SU-DHL-6 (cell line): ENCODE results near the gene FCHSD1.

Source experiments
- H2AFZ ChIP-seq: fragments of 200-600 bp; sonication (generic); 2 replicates; pipeline ENCODE4 v1.6.1; 2014; ENCODE audit warnings: low read depth, mild to moderate bottlenecking, moderate library complexity, mixed read lengths, antibody characterized with exemption, low read length; ENCODE audit not compliant: severe bottlenecking
- H3F3A ChIP-seq: fragments of 200-600 bp; shearing (Covaris generic); 2 replicates; pipeline ENCODE4 v1.6.0; 2016; ENCODE audit warnings: antibody characterized with exemption, mild to moderate bottlenecking; ENCODE audit not compliant: insufficient read depth
- H3K27ac ChIP-seq: fragments of 200-600 bp; sonication (generic); 2 replicates; pipeline ENCODE4 v1.5.1; 2016; ENCODE audit warnings: low read depth, mild to moderate bottlenecking, low read length, moderate library complexity, mixed read lengths
- H3K27me3 ChIP-seq: fragments of 200-600 bp; sonication (generic), shearing (Covaris generic); 2 replicates; pipeline ENCODE4 v1.6.0; 2014; ENCODE audit warnings: mild to moderate bottlenecking, low read length
- H3K36me3 ChIP-seq: fragments of 200-600 bp; sonication (generic); 2 replicates; pipeline ENCODE4 v1.6.1; 2014; ENCODE audit warnings: mild to moderate bottlenecking, low read length, mixed read lengths
- H3K4me2 ChIP-seq: fragments of 300-600, 200-600 bp; shearing (Covaris generic), sonication (generic); 2 replicates; pipeline ENCODE4 v1.6.0; 2014; ENCODE audit warnings: low read length, low read depth, mild to moderate bottlenecking; ENCODE audit not compliant: poor library complexity, severe bottlenecking
- H3K4me3 ChIP-seq: fragments of 200-600 bp; sonication (generic); 2 replicates; pipeline ENCODE4 v1.5.1; 2014; ENCODE audit warnings: antibody characterized with exemption, low read length, mild to moderate bottlenecking, mixed read lengths; ENCODE audit not compliant: insufficient read depth, poor library complexity, severe bottlenecking
- H3K79me2 ChIP-seq: fragments of 200-600 bp; sonication (generic); 2 replicates; pipeline ENCODE4 v1.6.1; 2014; ENCODE audit warnings: mild to moderate bottlenecking, low read length, moderate library complexity; ENCODE audit not compliant: insufficient read depth
- H3K9ac ChIP-seq: fragments of 200-600 bp; sonication (generic); 2 replicates; pipeline ENCODE4 v1.7.0; 2014; ENCODE audit warnings: mild to moderate bottlenecking, low read length
- H3K9me2 ChIP-seq: fragments of 200-600 bp; sonication (generic); replicated peaks from 2 replicates; pipeline ENCODE4 v1.6.1; 2014; ENCODE audit warnings: low read length; ENCODE audit not compliant: insufficient read depth
- H3K9me3 ChIP-seq: fragments of 200-600 bp; sonication (generic); 2 replicates; pipeline ENCODE4 v1.6.1; 2014; ENCODE audit warnings: low read length, mixed read lengths; ENCODE audit not compliant: insufficient read depth
- H4K20me1 ChIP-seq: fragments of 200-600 bp; sonication (generic); 2 replicates; pipeline ENCODE4 v1.6.1; 2014; ENCODE audit warnings: low read depth, mild to moderate bottlenecking, antibody characterized with exemption, low read length, moderate library complexity, mixed read lengths
- CTCF ChIP-seq: fragments of 200-600 bp; sonication (generic); IDR thresholded peaks from one replicate; pipeline ENCODE4 v1.5.1; 2017; ENCODE audit warnings: antibody characterized with exemption, mild to moderate bottlenecking, low read length, moderate library complexity; ENCODE audit not compliant: insufficient read depth, poor library complexity, severe bottlenecking
- EZH2phosphoT487 ChIP-seq: fragments of 200-600 bp; sonication (generic), shearing (Covaris generic); conservative IDR thresholded peaks from 2 replicates; pipeline ENCODE4 v1.6.1; 2018; ENCODE audit warnings: mild to moderate bottlenecking, antibody characterized with exemption, low read length, moderate library complexity, mixed read lengths

The FCHSD1 gene

GRCh38 chr5:141617128-141617527, 34.1 kb downstream of the FCHSD1 start:
- Histone ChIP-seq H3K4me3 (peak overlapping the region; percentile 97), H3K9ac (peak overlapping the region; percentile 96; the same call in 1 of the 2 replicates), H2AFZ (no peak overlapping the region), H3K27me3 (no peaks in the 10 kb centered on the region), H4K20me1 (peaks cover 18% of the 10 kb centered on the region), H3K27ac (no peak overlapping the region), H3F3A (peaks cover 26% of the 10 kb centered on the region), H3K79me2 (peaks cover 59% of the 10 kb centered on the region), H3K9me2 (no peaks in the 10 kb centered on the region), H3K36me3 (peaks cover 12% of the 10 kb centered on the region), H3K9me3 (no peaks in the 10 kb centered on the region), H3K4me2 (peak overlapping the region; percentile 81)
- no peak for TF ChIP-seq CTCF
- no peak for TF ChIP-seq EZH2phosphoT487

DNA sequence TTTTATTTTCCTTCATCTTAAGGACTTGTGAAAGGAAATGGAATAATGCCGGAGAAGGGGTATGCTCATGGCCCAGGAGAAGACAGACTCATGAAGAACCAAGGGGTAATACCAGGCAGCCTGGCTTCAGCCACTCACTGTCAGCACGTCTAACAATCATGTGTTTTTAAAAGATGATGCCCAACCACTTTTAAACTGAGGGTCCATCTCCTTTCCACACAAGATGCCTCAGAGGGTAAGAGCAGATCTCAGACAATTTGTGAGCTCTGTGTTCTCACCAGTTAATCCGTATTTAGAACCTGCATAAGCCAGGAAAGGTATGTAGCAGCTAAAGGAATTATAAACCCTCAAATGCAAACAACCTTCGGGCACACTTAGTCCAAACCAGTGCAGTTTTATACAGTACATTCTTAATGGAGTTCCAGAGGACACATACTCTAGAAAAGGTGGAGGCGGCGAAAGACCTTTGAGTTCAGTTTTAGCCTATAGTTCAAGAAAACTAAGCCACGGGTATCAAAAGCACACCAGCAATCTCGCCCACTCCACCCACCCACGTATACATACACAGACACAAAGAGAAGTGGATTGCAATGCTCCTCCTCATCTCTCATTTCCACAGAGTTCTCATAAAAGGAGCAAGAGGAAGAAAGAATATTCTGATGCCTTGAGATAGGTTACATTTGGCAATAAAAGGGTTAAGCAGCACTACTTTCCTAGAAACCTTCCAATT, 35.1 kb downstream of the FCHSD1 start:
- no peak overlapping the region for H3K4me3 ChIP-seq
- peaks cover 12% of the 10 kb centered on the region for H3K36me3 ChIP-seq
- H3F3A ChIP-seq: peaks cover 26% of the 10 kb centered on the region
- peak overlapping the region; percentile 81 for H3K4me2 ChIP-seq
- peaks cover 18% of the 10 kb centered on the region for H4K20me1 ChIP-seq
- no peaks in the 10 kb centered on the region for H3K9me2 ChIP-seq
- H3K9me3 ChIP-seq: no peaks in the 10 kb centered on the region
- H3K9ac ChIP-seq: no peak overlapping the region
- H3K27ac ChIP-seq: no peak overlapping the region
- peaks cover 66% of the 10 kb centered on the region for H3K79me2 ChIP-seq
- no peak overlapping the region for H2AFZ ChIP-seq
- TF ChIP-seq EZH2phosphoT487 (no peak), CTCF (no peak)
- H3K27me3 ChIP-seq: no peaks in the 10 kb centered on the region

DNA sequence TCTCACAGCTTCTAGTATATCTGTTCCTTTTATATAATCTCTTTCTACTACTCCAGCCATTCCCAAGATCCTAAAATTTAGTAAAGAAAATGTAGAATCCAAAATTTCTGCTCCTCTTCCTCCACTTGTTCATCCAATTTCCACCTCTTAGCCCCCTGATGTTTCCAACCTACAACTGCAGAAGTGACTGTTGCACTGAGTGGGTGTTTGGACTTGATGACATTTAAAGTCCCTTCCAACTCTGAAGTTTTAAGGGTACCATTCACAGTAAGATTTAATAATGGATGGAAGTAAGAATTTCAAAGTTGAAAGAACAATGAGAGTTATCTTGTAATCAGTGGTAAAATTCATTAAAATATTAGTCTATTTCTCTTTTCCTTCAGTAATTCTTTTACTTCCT, 37.9 kb downstream of the FCHSD1 start:
- Histone ChIP-seq H3F3A (0 out of 2 replicates have a peak, but pooled peaks cover 15% of the 10 kb centered on the region), H3K4me3 (no peak overlapping the region), H4K20me1 (peaks cover 24% of the 10 kb centered on the region), H3K27ac (no peak overlapping the region), H3K9ac (no peak overlapping the region), H3K9me2 (no peaks in the 10 kb centered on the region), H3K4me2 (peak overlapping the region; percentile 6), H2AFZ (no peak overlapping the region), H3K27me3 (no peaks in the 10 kb centered on the region), H3K9me3 (no peaks in the 10 kb centered on the region), H3K79me2 (peaks cover 91% of the 10 kb centered on the region), H3K36me3 (peaks cover 12% of the 10 kb centered on the region)
- TF ChIP-seq CTCF: no peak
- no peak for TF ChIP-seq EZH2phosphoT487
